Gastroesophageal sphincter (tissue), 4 donors: Measurements from ENCODE around the gene CPM. TPM values are rescaled to one million over a fixed set of nuclear protein-coding genes. Genes with fewer than 3 reads are reported as not detected.
A peak's percentile ranks its signal among the peaks of the same experiment; 100 is the strongest.
"Not testable (repeated sequence)": the region's sequence is repeated elsewhere in the genome, so short reads cannot be mapped to it uniquely, and the experiment has no call there.

Experiments used
- ATAC-seq: fragments of 150-250 bp; one replicate; pipeline ENCODE4 v1.9.1; 2016; ENCODE audit warnings: mild to moderate bottlenecking, moderate library complexity
- H3K27ac ChIP-seq, 4 donors: fragments of 200-600 bp; sonication (generic) in 3 of 4; 1 replicate in 3 of 4; 2 replicates in 1 of 4; pipeline ENCODE4 v1.5.1; 2016 to 2019
- H3K27me3 ChIP-seq: fragments of 200-600 bp; sonication (generic); one replicate; pipeline ENCODE4 v1.5.1; 2019
- H3K36me3 ChIP-seq, 2 donors: fragments of 200-600 bp; sonication (generic); one replicate each; pipeline ENCODE4 v1.5.1; 2019; ENCODE audit warnings: control low read depth in 1 of 2
- H3K4me1 ChIP-seq, 3 donors: fragments of 200-600 bp; sonication (generic); 1 replicate in 2 of 3; 2 replicates in 1 of 3; pipeline ENCODE4 v1.5.1; 2016 to 2019; ENCODE audit warnings: control low read depth in 2 of 3
- H3K4me3 ChIP-seq, 2 donors: fragments of 200-600 bp; sonication (generic); one replicate each; pipeline ENCODE4 v1.5.1; 2019; ENCODE audit warnings: mild to moderate bottlenecking in 1 of 2, moderate library complexity in 1 of 2
- H3K9me3 ChIP-seq, 3 donors: fragments of 200-600 bp; sonication (generic); one replicate each; pipeline ENCODE4 v1.5.1; 2017 to 2019; ENCODE audit warnings: control low read depth in 2 of 3
- EP300 ChIP-seq: sonication (generic); formaldehyde crosslinking; IDR thresholded peaks from one replicate; pipeline ENCODE4 v1.6.1; 2017; ENCODE audit warnings: antibody characterized with exemption, mild to moderate bottlenecking
- POLR2A ChIP-seq, 2 donors: fragments of 450-650 bp; IDR thresholded peaks; one replicate each; pipeline ENCODE4 v1.6.1; 2017; ENCODE audit warnings: antibody characterized with exemption in 2 of 2, mild to moderate bottlenecking in 2 of 2, moderate library complexity in 1 of 2
- POLR2AphosphoS5 ChIP-seq: sonication (generic); formaldehyde crosslinking; IDR thresholded peaks from one replicate; pipeline ENCODE4 v1.6.1; 2017; ENCODE audit warnings: antibody characterized with exemption
- WGBS, 2 donors: methylation state at CpG; one replicate each; pipeline ENCODE4 v1.1.5; 2018; ENCODE audit warnings: low coverage in 1 of 2; 5-methylcytosine and 5-hydroxymethylcytosine counted together
- total RNA-seq, 4 donors: library from RNA; depleted of rRNA; stranded (reverse); fragments of >200 nt; gene quantifications; one replicate each; pipeline ENCODE4 v1.1.0, GENCODE V29; 2016
- TF ChIP-seq, protein P1 (sequence below), 4 experiments: fragments of 200-600 bp in 2 of 4; fragments of 450-650 bp in 2 of 4; sonication (generic) in 1 of 4; IDR thresholded peaks; one replicate each; pipeline ENCODE4 v1.5.1; 2017 to 2019; ENCODE audit warnings: antibody characterized with exemption in 4 of 4, mild to moderate bottlenecking in 2 of 4, moderate library complexity in 2 of 4

The CPM gene
- total RNA-seq, 4 donors from 2014 or later = 24.9 to 57.3 (median 50.5) TPM

- 68 to 72% methylated on average over 12 of the region's 12 CpGs for WGBS, 2 donors
- peak overlapping the region; percentile 95 to 100 (median 99) for H3K27ac ChIP-seq
- H3K4me1 ChIP-seq = peaks cover 0 to 57% (median 3%) of the 10 kb centered on the region in 3 donors
These were observed 123.6 kb downstream of the CPM start for GRCh38 chr12:68809190-68810026.

GRCh38 chr12:68808388-68809189 lies 124.4 kb downstream of the CPM start:
- Histone ChIP-seq H3K9me3 (no peaks in the 10 kb centered on the region), H3K36me3 (peaks cover 0 to 34% of the 10 kb centered on the region in 2 donors), H3K27me3 (no peaks in the 10 kb centered on the region), H3K27ac (peak overlapping the region; percentile 95 to 100 (median 99)), H3K4me3 (peak overlapping the region; percentile 58 to 97), H3K4me1 (peaks cover 0 to 54% (median 3%) of the 10 kb centered on the region in 3 donors)
- ATAC-seq = peak; percentile 69
- 0 to 1% methylated on average over 1 to 6 of the region's 61 CpGs for WGBS, 2 donors
- TF ChIP-seq POLR2AphosphoS5 (peak; percentile 75), POLR2A (IDR thresholded peaks at IDR 0.05) (peak; percentile 31 to 35)
- TF ChIP-seq, protein P1, sequence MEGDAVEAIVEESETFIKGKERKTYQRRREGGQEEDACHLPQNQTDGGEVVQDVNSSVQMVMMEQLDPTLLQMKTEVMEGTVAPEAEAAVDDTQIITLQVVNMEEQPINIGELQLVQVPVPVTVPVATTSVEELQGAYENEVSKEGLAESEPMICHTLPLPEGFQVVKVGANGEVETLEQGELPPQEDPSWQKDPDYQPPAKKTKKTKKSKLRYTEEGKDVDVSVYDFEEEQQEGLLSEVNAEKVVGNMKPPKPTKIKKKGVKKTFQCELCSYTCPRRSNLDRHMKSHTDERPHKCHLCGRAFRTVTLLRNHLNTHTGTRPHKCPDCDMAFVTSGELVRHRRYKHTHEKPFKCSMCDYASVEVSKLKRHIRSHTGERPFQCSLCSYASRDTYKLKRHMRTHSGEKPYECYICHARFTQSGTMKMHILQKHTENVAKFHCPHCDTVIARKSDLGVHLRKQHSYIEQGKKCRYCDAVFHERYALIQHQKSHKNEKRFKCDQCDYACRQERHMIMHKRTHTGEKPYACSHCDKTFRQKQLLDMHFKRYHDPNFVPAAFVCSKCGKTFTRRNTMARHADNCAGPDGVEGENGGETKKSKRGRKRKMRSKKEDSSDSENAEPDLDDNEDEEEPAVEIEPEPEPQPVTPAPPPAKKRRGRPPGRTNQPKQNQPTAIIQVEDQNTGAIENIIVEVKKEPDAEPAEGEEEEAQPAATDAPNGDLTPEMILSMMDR (IDR thresholded peaks at IDR 0.05) = no peak

More at GRCh38 chr12:68809190-68810026, 123.6 kb downstream of the CPM start:
- H3K27me3 ChIP-seq = no peaks in the 10 kb centered on the region
- ATAC-seq = no peak
- H3K9me3 ChIP-seq = no peaks in the 10 kb centered on the region
- peaks cover 0 to 42% of the 10 kb centered on the region in 2 donors for H3K36me3 ChIP-seq
- peak overlapping the region; percentile 58 to 97 for H3K4me3 ChIP-seq
- no peak for TF ChIP-seq POLR2AphosphoS5
- no peak for TF ChIP-seq POLR2A (IDR thresholded peaks at IDR 0.05)
- TF ChIP-seq EP300 = no peak
- TF ChIP-seq, protein P1 (IDR thresholded peaks at IDR 0.05) = no peak

- Histone ChIP-seq H3K27me3 (no peaks in the 10 kb centered on the region), H3K9me3 (no peaks in the 10 kb centered on the region), H3K36me3 (peaks cover 0 to 26% of the 10 kb centered on the region in 2 donors), H3K27ac (peak within 1 kb of the TSS; percentile 95 to 100 (median 99)), H3K4me3 (peak within 1 kb of the TSS; percentile 58 to 97), H3K4me1 (peaks cover 0 to 46% (median 3%) of the 10 kb centered on the region in 3 donors)
- WGBS, 2 donors = 0 to 2% methylated on average over 23 to 31 of the region's 72 CpGs
- peak; percentile 96 for ATAC-seq
- TF ChIP-seq, protein P1 (IDR thresholded peaks at IDR 0.05) = peak; percentile 60 to 93 (median 86)
- peak; percentile 91 for TF ChIP-seq POLR2AphosphoS5
- no peak for TF ChIP-seq EP300
- peak; percentile 91 to 92 for TF ChIP-seq POLR2A (IDR thresholded peaks at IDR 0.05)
These were observed 125.2 kb downstream of the CPM start, which contains the start of gene MDM2 for GRCh38 chr12:68807576-68808387. MDM2 (plus strand) TSS chr12:68808177; CDS start chr12:68808478, 301 bp downstream.

- H3K27ac ChIP-seq = peak overlapping the region; percentile 95 to 100 (median 99)
- WGBS, 2 donors = 4 to 10% methylated on average over 5 to 8 of the region's 10 CpGs
- H3K36me3 ChIP-seq = peaks cover 0 to 20% of the 10 kb centered on the region in 2 donors
- peaks cover 0 to 41% (median 0%) of the 10 kb centered on the region in 3 donors for H3K4me1 ChIP-seq
- ATAC-seq, H3K9me3 ChIP-seq, H3K27me3 ChIP-seq: not testable (repeated sequence)
- peak overlapping the region; percentile 58 to 97 for H3K4me3 ChIP-seq
These were observed 125.7 kb downstream of the CPM start for GRCh38 chr12:68807274-68807575.
